ENCODE data around the gene SLC9A9.

SLC9A9 gene

DNA sequence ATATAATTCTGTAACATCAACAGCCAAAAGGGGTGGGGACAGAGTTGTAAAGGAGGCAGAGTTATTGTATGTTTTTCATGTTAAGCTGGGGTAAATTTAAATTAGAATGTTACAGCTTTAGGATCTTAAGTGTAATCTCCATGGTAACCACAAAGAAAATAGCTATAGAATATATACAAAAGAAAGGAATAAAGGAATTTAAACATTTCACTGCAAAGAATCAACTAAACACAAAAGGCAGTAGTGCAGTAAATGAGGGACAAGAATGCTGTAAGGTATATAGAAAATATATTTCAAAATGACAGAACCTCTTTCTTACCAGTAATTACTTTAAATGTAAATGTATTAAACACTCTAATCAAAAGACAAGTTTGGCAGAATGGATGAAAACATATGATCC is 361.7 kb downstream of the SLC9A9 start:
- Histone ChIP-seq H3K4me3 (ENCODE audit: low read depth in 1 of 2, low read length in 2 of 2) (no peak overlapping the region), H3K36me3 (ENCODE audit: control insufficient read depth in 1 of 2, insufficient read depth in 2 of 2, low read length in 2 of 2) (peaks cover 0 to 3% of the 10 kb centered on the region in 2 donors), H3K4me1 (ENCODE audit: control insufficient read depth in 1 of 2, insufficient read depth in 2 of 2, low read length in 2 of 2) (no peaks in the 10 kb centered on the region), H3K27ac (ENCODE audit: low read length) (no peak overlapping the region), H3K27me3 (ENCODE audit: low read depth, low read length) (no peaks in the 10 kb centered on the region), H3K9me3 (ENCODE audit: control insufficient read depth in 1 of 2, low read length in 2 of 2) (no peaks in the 10 kb centered on the region)

DNA sequence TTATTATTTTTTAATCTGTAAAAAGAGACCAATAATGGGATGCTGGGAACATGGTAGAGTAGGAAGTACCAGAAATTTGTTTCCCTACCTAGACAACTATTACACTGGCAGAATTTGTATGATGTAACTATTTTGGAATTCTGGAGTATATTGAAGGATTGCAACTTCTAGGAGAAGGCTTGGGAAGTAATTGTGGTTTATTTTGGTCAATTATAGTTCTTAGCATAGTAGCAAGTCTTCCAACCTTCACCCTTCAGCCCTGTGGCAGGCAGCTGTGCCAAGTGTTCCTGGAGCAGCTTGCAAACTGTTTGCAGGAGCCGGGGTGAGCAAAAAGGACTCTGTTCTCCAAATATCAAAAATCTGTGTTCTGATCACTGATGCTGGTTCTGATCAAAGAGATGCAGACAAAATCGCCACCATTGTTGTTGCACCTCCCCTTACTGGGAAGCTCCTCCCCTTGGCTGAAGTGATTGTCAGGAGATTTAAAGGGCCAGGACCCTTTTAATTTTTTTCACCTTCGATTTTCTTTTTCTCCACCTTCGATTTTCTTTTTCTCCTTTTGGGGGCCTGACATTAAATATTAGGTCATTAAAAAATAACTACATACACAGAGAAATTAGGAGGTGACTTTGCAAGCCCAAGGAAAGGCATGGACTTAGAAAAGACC is 363.3 kb downstream of the SLC9A9 start:
- no peaks in the 10 kb centered on the region for H3K4me1 ChIP-seq (ENCODE audit: control insufficient read depth in 1 of 2, insufficient read depth in 2 of 2, low read length in 2 of 2)
- no peaks in the 10 kb centered on the region for H3K27me3 ChIP-seq (ENCODE audit: low read depth, low read length)
- H3K4me3 ChIP-seq (ENCODE audit: low read depth in 1 of 2, low read length in 2 of 2), result no peak overlapping the region
- no peak overlapping the region for H3K27ac ChIP-seq (ENCODE audit: low read length)
- peaks cover 0 to 3% of the 10 kb centered on the region in 2 donors for H3K36me3 ChIP-seq (ENCODE audit: control insufficient read depth in 1 of 2, insufficient read depth in 2 of 2, low read length in 2 of 2)
- no peaks in the 10 kb centered on the region for H3K9me3 ChIP-seq (ENCODE audit: control insufficient read depth in 1 of 2, low read length in 2 of 2)

DNA sequence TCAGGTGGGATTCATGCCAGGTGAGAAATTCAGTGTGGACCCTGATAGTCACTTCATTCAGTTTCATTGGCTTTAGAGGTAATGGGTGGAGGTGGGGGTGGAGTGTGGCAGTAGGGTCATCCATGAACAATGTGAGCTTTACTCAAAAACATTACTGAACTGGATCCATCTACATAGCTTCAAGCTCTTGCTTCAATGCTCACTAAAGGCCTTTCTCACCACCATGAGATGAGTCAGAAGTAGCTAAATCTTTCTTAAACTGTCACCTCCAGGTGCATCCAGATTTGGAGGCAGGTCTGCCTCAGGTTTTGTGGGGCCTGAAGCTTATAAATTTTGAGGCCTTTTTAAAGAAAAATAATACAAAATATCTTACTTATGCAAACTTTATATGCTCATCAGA is 365.1 kb downstream of the SLC9A9 start:
- Histone ChIP-seq H3K27ac (ENCODE audit: low read length) (no peak overlapping the region), H3K4me1 (ENCODE audit: control insufficient read depth in 1 of 2, insufficient read depth in 2 of 2, low read length in 2 of 2) (no peaks in the 10 kb centered on the region), H3K27me3 (ENCODE audit: low read depth, low read length) (no peaks in the 10 kb centered on the region), H3K36me3 (ENCODE audit: control insufficient read depth in 1 of 2, insufficient read depth in 2 of 2, low read length in 2 of 2) (peaks cover 0 to 3% of the 10 kb centered on the region in 2 donors), H3K4me3 (ENCODE audit: low read depth in 1 of 2, low read length in 2 of 2) (no peak overlapping the region), H3K9me3 (ENCODE audit: control insufficient read depth in 1 of 2, low read length in 2 of 2) (no peaks in the 10 kb centered on the region)

DNA sequence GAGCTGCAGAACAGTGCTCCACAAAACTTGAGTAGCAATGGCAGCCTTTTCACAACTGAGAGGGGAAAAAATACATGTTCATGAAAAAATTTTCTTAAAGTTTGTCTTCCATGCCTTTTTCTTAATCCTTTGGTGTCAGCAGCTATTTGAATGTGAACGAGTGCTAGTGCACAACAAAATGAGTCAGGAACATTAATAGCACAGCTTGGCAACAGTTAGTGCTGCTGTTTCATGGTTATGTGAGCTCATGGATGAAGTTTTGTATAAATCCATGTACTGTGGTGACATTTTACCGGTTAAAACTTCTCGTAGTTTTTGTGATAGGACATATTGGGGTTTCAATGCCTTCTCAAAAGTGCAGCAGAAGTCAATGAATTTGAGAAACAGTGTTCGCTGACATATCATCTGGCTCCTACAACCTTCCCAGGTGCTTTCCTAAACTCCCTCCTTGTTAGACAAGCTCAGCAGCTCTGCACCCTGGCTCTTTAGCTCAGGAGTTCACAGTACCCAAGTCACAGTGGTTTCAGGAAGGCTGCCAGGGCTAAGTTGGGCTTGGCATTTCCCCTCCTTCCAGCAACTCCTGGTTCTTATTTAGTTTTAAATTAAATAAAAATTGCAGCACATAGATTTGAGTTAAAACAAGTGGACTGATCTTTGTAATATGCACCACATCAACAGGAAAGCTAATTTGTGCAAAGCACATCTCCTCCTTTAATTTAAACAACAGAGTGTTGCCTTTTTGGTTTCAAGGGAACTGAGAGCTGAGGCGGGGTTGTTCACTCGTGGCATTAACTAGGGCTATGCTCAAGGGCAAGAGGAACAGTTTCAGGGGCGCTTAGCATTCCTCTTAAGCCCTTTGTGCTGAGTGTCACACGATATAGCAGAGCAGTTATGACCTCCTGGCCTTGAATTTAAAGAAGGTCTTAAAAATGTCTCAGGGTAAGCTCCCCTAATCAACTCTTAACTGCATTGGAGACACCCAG is 365.9 kb downstream of the SLC9A9 start:
- no peaks in the 10 kb centered on the region for H3K4me1 ChIP-seq (ENCODE audit: control insufficient read depth in 1 of 2, insufficient read depth in 2 of 2, low read length in 2 of 2)
- no peak overlapping the region for H3K27ac ChIP-seq (ENCODE audit: low read length)
- H3K27me3 ChIP-seq (ENCODE audit: low read depth, low read length), result no peaks in the 10 kb centered on the region
- no peaks in the 10 kb centered on the region for H3K9me3 ChIP-seq (ENCODE audit: control insufficient read depth in 1 of 2, low read length in 2 of 2)
- H3K4me3 ChIP-seq (ENCODE audit: low read depth in 1 of 2, low read length in 2 of 2), result no peak overlapping the region
- H3K36me3 ChIP-seq (ENCODE audit: control insufficient read depth in 1 of 2, insufficient read depth in 2 of 2, low read length in 2 of 2), result peaks cover 0 to 3% of the 10 kb centered on the region in 2 donors

DNA sequence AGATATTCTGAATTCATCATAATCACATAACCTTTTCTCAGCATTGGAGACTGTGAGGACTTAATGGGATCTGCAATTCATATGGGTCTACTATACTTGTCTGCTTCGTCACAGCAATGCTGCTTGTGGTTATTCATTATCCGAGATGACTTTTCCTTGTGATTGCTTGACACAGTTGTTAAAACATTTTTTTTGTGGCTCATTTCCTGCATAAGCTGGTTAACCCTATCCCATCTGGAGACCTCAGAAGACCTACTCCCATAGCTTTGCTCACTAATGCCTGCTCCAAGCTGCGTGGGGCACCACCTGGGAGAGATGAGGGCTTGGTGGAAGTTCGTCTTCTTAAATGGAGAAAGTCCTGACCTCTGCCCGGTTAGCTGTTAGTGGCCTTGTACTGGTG is 367.9 kb downstream of the SLC9A9 start:
- no peak overlapping the region for H3K4me3 ChIP-seq (ENCODE audit: low read depth in 1 of 2, low read length in 2 of 2)
- H3K4me1 ChIP-seq (ENCODE audit: control insufficient read depth in 1 of 2, insufficient read depth in 2 of 2, low read length in 2 of 2), result no peaks in the 10 kb centered on the region
- H3K9me3 ChIP-seq (ENCODE audit: control insufficient read depth in 1 of 2, low read length in 2 of 2), result no peaks in the 10 kb centered on the region
- H3K36me3 ChIP-seq (ENCODE audit: control insufficient read depth in 1 of 2, insufficient read depth in 2 of 2, low read length in 2 of 2), result peaks cover 0 to 3% of the 10 kb centered on the region in 2 donors
- no peaks in the 10 kb centered on the region for H3K27me3 ChIP-seq (ENCODE audit: low read depth, low read length)
- no peak overlapping the region for H3K27ac ChIP-seq (ENCODE audit: low read length)

DNA sequence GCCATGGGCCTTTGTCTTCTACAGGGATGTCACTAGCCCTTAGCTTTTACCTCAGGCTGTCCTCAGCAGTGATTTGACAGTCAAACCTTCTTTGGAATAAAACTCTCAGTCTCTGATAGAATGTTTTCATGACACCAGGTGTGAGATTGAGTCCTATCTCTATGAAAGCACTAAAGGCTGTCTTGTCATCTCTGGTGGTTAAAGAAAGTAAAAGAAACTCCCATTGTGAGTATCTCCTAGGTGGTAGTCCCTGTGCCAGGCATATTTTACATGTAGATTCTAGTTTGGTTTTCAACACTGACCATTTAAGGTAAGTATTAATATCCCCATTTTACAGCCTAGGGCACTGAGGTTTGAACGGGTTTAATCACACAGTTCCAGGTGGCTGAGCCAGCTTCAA is 368.5 kb downstream of the SLC9A9 start:
- H3K27ac ChIP-seq (ENCODE audit: low read length), result no peak overlapping the region
- H3K36me3 ChIP-seq (ENCODE audit: control insufficient read depth in 1 of 2, insufficient read depth in 2 of 2, low read length in 2 of 2), result peaks cover 0 to 3% of the 10 kb centered on the region in 2 donors
- no peaks in the 10 kb centered on the region for H3K27me3 ChIP-seq (ENCODE audit: low read depth, low read length)
- no peak overlapping the region for H3K4me3 ChIP-seq (ENCODE audit: low read depth in 1 of 2, low read length in 2 of 2)
- no peaks in the 10 kb centered on the region for H3K9me3 ChIP-seq (ENCODE audit: control insufficient read depth in 1 of 2, low read length in 2 of 2)
- H3K4me1 ChIP-seq (ENCODE audit: control insufficient read depth in 1 of 2, insufficient read depth in 2 of 2, low read length in 2 of 2), result no peaks in the 10 kb centered on the region

DNA sequence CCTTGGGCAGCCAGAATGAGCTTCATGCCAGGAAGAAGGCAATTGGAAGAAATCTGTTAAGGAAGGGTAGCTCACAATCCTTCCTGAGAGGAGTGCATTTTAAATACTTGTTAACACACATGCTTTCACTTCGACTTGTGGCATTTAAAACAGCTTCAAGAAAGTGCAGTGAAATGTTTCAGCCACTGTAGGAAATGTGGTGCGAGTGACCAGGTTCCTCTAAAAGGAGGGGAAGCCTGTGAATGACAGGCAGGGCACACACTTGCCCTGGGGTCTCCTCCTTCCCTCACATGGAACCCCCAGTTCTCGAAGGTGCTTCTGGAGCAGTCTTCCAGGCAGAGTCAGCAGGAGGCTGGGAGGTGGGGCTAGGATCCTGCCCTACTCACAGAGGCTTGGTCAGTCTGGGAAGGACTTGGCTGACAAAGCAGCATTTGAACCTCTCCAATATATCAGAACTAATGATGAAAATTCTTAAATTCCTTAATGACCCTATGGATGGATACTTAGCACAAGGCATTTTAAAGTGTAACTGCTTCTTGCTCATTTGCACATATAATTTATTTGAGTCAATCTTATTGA is 370.1 kb downstream of the SLC9A9 start:
- no peaks in the 10 kb centered on the region for H3K9me3 ChIP-seq (ENCODE audit: control insufficient read depth in 1 of 2, low read length in 2 of 2)
- H3K36me3 ChIP-seq (ENCODE audit: control insufficient read depth in 1 of 2, insufficient read depth in 2 of 2, low read length in 2 of 2), result no peaks in the 10 kb centered on the region
- H3K4me3 ChIP-seq (ENCODE audit: low read depth in 1 of 2, low read length in 2 of 2), result no peak overlapping the region
- no peaks in the 10 kb centered on the region for H3K27me3 ChIP-seq (ENCODE audit: low read depth, low read length)
- H3K4me1 ChIP-seq (ENCODE audit: control insufficient read depth in 1 of 2, insufficient read depth in 2 of 2, low read length in 2 of 2), result no peaks in the 10 kb centered on the region
- no peak overlapping the region for H3K27ac ChIP-seq (ENCODE audit: low read length)

DNA sequence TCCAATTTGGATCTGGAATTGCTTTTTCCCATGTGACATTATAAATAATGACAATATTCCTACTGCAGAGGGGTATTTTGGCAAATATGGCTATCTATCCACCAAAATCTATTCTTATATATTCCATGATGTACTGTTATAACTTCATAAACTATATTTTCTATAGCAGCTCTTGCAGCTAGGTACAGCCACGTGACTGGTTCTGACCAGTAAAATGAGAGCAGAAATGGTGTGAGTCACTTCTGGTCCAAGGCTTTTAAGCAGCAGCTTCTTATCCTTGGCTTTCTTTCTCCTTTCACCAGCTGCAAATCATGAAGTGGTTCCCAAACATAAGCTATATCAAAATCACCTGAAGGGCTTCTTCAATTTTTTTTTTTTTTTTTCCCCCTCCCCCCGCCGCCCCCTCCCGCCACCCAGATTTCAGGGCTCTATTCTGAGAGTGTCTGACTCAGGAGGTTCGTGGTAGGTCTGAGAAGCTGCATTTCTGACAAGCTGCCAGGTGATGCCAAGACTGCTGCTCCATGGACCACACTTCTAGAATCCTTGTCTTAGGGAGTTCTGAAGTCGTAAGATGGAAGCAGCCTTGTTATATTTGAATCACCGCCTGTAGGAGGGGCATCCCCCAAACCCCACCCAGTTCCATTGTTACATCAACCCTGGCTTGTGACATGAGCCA is 371.2 kb downstream of the SLC9A9 start:
- no peak overlapping the region for H3K4me3 ChIP-seq (ENCODE audit: low read depth in 1 of 2, low read length in 2 of 2)
- no peaks in the 10 kb centered on the region for H3K27me3 ChIP-seq (ENCODE audit: low read depth, low read length)
- H3K4me1 ChIP-seq (ENCODE audit: control insufficient read depth in 1 of 2, insufficient read depth in 2 of 2, low read length in 2 of 2), result no peaks in the 10 kb centered on the region
- H3K27ac ChIP-seq (ENCODE audit: low read length), result no peak overlapping the region
- H3K36me3 ChIP-seq (ENCODE audit: control insufficient read depth in 1 of 2, insufficient read depth in 2 of 2, low read length in 2 of 2), result no peaks in the 10 kb centered on the region
- no peaks in the 10 kb centered on the region for H3K9me3 ChIP-seq (ENCODE audit: control insufficient read depth in 1 of 2, low read length in 2 of 2)

DNA sequence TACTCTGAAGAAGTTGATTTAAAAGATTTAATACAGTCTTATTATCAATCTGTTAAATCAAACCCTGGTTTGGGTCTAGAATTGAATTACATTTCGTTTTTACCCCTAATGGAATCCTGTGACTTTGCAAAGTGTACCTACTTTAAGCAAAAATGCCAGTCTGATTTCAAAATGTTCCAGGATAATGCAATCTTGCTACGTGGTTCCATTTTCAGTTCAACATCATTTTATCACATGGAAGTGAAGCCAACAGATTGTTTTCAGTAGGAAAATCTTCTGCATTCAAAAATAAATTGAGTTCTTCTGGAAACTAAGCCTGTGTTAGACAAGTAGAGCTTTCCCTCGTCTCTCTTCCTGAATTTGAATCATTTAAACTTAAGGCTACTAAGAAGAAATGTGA is 372.3 kb downstream of the SLC9A9 start:
- no peak overlapping the region for H3K27ac ChIP-seq (ENCODE audit: low read length)
- H3K27me3 ChIP-seq (ENCODE audit: low read depth, low read length), result no peaks in the 10 kb centered on the region
- no peak overlapping the region for H3K4me3 ChIP-seq (ENCODE audit: low read depth in 1 of 2, low read length in 2 of 2)
- H3K36me3 ChIP-seq (ENCODE audit: control insufficient read depth in 1 of 2, insufficient read depth in 2 of 2, low read length in 2 of 2), result no peaks in the 10 kb centered on the region
- no peaks in the 10 kb centered on the region for H3K9me3 ChIP-seq (ENCODE audit: control insufficient read depth in 1 of 2, low read length in 2 of 2)
- no peaks in the 10 kb centered on the region for H3K4me1 ChIP-seq (ENCODE audit: control insufficient read depth in 1 of 2, insufficient read depth in 2 of 2, low read length in 2 of 2)

DNA sequence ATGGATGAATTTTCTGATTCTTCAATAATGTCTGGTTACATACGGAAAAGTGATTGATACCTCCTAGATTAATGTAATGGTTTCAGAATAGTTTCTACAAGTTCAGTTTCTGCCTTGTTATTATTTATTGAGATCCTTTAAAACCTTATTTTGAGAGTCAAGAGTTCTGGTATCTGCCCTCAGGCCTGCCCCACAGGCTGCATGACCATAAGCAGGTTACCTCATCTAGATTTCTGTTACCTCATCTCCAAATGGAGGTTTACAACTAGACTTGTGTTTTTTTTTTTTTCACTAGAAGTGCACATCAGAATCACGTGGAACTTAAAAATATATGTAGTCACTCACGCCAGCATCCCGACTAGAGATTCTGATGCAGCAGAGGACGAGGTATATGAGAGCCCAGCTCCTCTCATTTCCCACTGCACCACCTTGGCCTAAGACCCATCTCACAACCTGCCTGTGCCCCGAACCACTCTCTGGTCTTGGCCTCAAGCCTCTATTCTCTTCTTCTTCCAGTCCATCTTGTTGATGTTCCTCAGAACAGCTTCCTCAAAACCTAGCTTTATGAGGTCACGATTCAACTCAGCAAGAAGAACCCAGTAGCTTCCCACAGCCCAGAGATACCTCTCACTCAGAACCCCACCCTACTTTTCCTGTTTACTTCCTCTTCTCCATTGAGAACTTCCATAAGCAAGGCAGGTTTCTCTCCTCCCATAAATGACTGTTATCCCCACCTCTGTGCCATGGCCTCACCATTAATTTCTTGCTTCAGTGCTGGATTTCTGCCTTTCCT is 375.3 kb downstream of the SLC9A9 start:
- no peaks in the 10 kb centered on the region for H3K36me3 ChIP-seq (ENCODE audit: control insufficient read depth in 1 of 2, insufficient read depth in 2 of 2, low read length in 2 of 2)
- no peaks in the 10 kb centered on the region for H3K9me3 ChIP-seq (ENCODE audit: control insufficient read depth in 1 of 2, low read length in 2 of 2)
- no peak overlapping the region for H3K27ac ChIP-seq (ENCODE audit: low read length)
- no peaks in the 10 kb centered on the region for H3K27me3 ChIP-seq (ENCODE audit: low read depth, low read length)
- no peaks in the 10 kb centered on the region for H3K4me1 ChIP-seq (ENCODE audit: control insufficient read depth in 1 of 2, insufficient read depth in 2 of 2, low read length in 2 of 2)
- H3K4me3 ChIP-seq (ENCODE audit: low read depth in 1 of 2, low read length in 2 of 2), result no peak overlapping the region
